Activated CD4-positive, alpha-beta T cell treated with anti-CD3 and anti-CD28 coated beads, Interleukin-2, amount 50 U/mL, for 48 hours (primary cell): ENCODE data around the gene RPL37.
"Not testable (repeated sequence)": the region's sequence is repeated elsewhere in the genome, so short reads cannot be mapped to it uniquely, and the experiment has no call there.

Experiments
- DNase-seq, 2 experiments: peaks; one replicate each; pipeline ENCODE4 v3.0.0-alpha.2; 2020

RPL37 gene

GRCh38 chr5:40796487-40796889 is 38.5 kb downstream of the RPL37 start:
- DNase-seq = no peak

- DNase-seq = not testable (repeated sequence)
These were observed 40.1 kb downstream of the RPL37 start for GRCh38 chr5:40794877-40795276.

GRCh38 chr5:40794340-40794739 is 40.7 kb downstream of the RPL37 start:
- DNase-seq = not testable (repeated sequence)

GRCh38 chr5:40792691-40793090 is 42.3 kb downstream of the RPL37 start:
- not testable (repeated sequence) for DNase-seq

GRCh38 chr5:40791715-40792139 is 43.3 kb downstream of the RPL37 start:
- DNase-seq = no peak

- DNase-seq = no peak
These were observed 44.0 kb downstream of the RPL37 start for GRCh38 chr5:40790947-40791593.

- not testable (repeated sequence) for DNase-seq
These were observed 46.1 kb downstream of the RPL37 start for GRCh38 chr5:40788941-40789340.

- DNase-seq = no peak
These were observed 47.0 kb downstream of the RPL37 start for GRCh38 chr5:40787986-40788385.

GRCh38 chr5:40786664-40787063 is 48.4 kb downstream of the RPL37 start:
- not testable (repeated sequence) for DNase-seq

- no peak for DNase-seq
These were observed 50.1 kb downstream of the RPL37 start for GRCh38 chr5:40784916-40785315.

- DNase-seq = no peak
These were observed 50.9 kb downstream of the RPL37 start for GRCh38 chr5:40784027-40784653.

- no peak for DNase-seq
These were observed 53.1 kb downstream of the RPL37 start for GRCh38 chr5:40781843-40782409.

GRCh38 chr5:40780858-40781257 is 54.2 kb downstream of the RPL37 start:
- DNase-seq = no peak

- DNase-seq = no peak
These were observed 54.8 kb downstream of the RPL37 start for GRCh38 chr5:40780199-40780598.

GRCh38 chr5:40779561-40779960 is 55.5 kb downstream of the RPL37 start:
- no peak for DNase-seq

- DNase-seq = no peak
These were observed 56.9 kb downstream of the RPL37 start for GRCh38 chr5:40778133-40778532.

GRCh38 chr5:40776658-40776977 is 58.4 kb downstream of the RPL37 start:
- no peak for DNase-seq

GRCh38 chr5:40775846-40776657 is 59.0 kb downstream of the RPL37 start:
- DNase-seq = no peak
